Effector CD4-positive, alpha-beta T cell (primary cell): ENCODE results near the gene ERC2.

Experiments
- DNase-seq: peaks from one replicate; pipeline ENCODE4 v3.0.0-alpha.2; 2020

The ERC2 gene

DNA sequence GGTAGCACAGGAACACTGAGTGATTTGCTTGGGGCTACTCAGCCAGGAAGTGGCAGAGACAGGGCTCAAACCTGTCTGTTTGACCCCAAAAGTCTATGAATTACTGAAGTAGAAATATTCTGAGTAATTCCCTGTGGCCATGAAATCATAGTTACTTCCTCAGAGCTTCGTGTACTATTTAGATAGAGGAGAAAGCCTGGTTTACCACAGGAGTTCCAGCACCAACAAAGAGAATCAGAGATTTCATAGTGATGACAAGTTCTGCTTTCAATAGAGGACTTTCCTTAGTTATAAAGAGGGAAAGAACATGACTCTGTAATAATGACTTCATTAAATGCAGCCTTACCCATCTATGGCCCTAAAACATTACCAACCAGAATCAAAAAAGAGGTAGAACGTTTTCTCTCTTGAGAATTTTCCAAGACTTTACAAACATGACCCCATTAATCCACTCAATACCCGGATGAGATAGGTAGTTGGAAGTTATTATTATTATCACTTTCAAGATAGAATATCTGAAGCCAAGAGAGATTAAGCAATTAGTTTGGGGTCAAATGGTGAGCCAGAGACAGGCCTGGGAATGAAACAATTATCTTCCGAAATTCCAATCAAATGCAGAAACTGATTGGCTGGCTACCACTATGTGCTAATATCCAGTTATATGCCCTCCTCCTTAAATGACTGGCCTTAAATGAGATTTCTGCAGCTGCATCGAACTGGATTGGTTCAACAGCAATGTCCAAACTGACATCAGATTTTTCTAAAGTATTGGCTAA is 967.5 kb downstream of the ERC2 start:
- no peak for DNase-seq

GRCh38 chr3:55498520-55498919 is 969.7 kb downstream of the ERC2 start:
- DNase-seq = no peak

GRCh38 chr3:55497250-55497649 is 971.0 kb downstream of the ERC2 start:
- no peak for DNase-seq

- no peak for DNase-seq
Observed at GRCh38 chr3:55494976-55495375, 973.3 kb downstream of the ERC2 start.

DNA sequence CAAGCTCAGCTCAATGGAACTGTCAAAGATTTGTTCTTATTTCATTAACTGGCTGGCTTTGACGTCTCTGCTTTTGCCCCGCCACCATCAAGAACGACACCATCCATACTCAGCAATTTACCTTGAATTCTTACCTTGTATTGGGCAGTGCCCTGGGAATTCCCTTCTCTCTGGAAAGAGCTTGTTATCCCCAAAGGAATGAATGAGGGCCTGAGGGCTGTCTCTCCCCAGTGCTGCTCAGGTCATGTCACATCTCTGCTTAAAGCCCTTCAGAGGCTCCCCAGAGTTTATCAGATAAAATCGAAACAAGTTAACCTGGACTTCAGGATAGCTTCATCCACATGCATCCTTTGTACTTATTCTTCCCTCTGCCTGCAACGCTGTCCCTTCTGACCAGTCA is 975.3 kb downstream of the ERC2 start:
- DNase-seq = no peak

DNA sequence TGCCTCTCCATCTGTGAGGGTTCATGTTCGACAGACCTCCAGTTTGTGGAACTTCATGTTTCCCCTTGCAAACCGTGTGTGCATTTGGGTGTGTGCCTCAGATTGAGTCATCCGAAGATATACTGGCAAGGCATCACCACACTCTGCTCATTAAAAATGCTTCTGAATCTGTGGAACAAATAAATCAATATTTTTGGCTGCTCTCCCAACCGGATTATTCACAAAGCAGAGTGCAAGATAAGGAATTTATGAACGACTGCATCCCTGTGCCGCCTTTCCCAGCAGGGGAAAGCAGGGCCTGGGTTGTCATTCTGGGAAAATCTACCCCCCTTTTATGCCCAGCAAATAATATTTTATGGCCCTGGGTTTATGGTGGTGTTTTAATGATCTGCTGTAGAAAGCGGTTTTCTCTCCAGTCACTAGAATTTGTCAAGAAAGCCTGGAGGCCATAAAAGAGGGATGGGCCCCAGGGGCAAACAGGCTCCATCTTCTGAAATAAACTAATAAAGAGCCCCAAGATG is 976.9 kb downstream of the ERC2 start:
- no peak for DNase-seq

DNA sequence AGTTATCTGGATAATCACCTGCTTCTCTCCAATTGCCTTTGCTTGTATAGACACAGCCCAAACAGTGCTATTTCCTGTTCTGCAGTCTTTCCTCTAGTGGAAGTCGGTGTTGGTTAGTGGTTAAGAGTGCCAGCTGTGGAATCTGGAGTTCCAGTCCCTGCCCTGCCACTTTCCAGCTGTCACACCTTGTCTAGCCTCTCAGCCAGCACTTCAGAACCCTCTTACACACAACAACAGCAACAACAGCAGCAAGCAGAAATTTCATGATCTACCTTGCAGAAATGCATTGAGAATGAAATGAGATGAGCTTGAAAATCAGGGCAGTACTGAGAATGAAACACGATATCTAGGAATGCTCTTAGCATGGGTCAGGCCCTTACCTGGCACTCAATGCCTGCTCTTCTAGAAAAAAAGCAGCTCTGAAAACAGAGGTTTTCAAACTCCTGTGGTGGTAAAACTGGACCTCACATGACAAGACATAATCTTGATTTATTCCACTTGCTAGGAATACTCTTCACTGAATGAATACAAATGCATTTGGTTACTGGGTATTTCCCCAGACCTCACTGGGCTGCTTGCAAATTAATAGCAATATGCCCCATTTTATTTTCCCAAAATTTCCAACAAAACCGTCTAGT is 977.9 kb downstream of the ERC2 start:
- no peak for DNase-seq

DNA sequence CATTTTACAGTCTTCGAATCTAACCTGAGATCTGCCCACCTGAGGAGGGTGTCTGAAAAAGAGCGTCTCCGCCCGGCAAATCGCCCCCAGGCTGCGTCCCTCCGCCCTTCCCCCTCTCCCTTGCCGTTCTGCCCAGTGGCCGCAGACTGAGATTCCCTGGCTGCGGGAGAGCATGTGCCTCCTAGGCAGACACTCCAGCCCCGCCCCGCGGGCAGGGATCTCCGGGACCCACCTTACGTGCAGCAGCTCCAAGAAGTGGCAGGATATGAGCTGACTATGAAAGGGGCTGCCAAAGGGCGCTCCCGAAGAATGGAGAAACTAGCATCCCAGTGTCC is 978.5 kb downstream of the ERC2 start:
- DNase-seq = no peak

- no peak for DNase-seq
Observed at GRCh38 chr3:55488398-55489055, 979.7 kb downstream of the ERC2 start.

- no peak for DNase-seq
Observed at GRCh38 chr3:55487381-55488241, 980.7 kb downstream of the ERC2 start.

DNA sequence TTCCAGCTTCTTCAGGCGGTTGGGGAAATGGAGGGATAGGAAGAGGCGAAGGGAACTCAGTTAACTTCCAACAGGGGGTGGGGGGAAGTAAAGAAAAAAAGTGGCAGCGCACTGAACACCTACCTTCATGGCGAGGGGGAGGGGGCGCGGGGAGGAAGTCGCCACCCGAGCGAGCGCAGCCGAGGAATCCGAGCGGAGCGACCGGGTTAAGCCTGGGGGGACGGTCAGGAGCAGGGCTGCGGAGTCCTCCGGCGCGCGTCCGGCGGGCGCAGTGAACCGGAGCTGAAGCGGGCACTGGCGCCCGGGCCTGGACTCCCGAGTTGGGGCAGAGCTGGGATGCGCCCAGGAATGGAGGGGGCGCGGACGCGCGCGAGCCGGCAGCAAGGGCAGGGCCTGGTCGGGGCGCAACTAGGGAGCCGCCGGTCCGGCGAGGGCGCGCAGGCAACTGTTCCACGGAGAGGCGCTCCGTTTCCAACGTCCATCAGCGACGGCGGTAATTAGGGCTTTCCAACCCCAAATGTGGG is 981.3 kb downstream of the ERC2 start, which contains the start of gene WNT5A:
Gene WNT5A (minus strand): TSS at position 450 of the 524 bp plus-strand sequence. CDS start 321 bp downstream, at position 129.
- no peak for DNase-seq

DNA sequence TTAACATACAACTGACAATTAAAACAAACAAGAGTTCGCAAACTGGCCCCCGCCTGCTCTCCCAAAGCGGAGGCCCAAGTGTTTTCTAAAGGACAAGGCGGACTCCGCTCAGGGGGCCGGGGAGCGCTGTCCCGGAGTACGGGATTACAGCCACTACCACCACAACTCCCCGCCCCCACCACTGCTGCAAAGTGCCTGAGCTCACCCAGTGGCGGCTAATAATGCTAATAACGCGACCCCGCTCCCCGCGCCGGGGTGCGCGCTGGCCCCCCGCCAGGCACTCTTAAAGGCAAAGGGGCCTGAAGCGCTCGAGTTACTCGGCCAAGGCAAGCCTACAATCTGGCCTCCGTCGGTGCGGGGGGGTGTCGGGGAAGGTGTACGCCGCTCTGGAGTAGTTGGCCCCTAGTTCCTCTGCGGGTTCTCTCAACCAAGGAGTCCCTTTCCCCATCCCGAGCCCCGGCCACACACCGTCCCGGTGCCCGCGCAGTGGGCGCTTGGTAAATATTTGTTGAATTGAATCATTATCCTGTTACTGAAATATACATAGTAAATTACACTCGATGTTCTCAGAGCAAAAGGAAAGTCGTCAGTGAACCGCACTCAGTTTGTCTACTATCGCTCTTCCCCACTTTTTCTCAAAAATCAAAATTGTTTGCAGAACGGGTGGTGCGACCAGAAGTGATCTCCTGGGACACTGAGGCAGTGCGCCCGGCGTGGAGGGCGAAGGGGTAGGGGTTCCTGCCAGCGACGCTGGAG is 982.0 kb downstream of the ERC2 start:
- no peak for DNase-seq

- no peak for DNase-seq
Observed at GRCh38 chr3:55484801-55485791, 983.2 kb downstream of the ERC2 start.

DNA sequence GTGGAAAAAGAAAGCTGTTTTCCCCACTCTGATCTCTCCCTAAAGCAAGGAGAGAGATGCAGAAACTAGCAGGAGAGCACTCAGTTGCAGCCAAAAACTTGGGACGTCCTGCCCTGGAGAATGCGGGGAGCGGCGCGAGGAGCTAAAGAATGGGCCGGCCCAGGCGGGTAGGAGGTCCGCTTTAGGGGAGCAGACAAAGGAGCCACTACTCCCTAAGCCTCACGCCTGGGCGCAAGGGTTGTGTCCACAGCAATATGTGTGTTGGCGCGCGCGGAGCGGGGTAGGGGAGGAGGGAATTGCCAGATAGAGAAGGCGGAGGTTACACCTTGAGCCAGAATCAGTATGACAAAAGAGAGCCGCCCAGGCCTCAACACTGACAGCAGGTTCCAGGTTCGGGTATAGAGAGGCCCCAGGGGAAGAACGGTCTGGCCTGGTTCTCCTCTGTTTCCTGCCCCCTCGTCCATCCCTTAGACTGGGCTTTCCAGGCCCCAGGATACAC is 984.0 kb downstream of the ERC2 start:
- DNase-seq = no peak

- DNase-seq = no peak
Observed at GRCh38 chr3:55483196-55484095, 984.8 kb downstream of the ERC2 start.

DNA sequence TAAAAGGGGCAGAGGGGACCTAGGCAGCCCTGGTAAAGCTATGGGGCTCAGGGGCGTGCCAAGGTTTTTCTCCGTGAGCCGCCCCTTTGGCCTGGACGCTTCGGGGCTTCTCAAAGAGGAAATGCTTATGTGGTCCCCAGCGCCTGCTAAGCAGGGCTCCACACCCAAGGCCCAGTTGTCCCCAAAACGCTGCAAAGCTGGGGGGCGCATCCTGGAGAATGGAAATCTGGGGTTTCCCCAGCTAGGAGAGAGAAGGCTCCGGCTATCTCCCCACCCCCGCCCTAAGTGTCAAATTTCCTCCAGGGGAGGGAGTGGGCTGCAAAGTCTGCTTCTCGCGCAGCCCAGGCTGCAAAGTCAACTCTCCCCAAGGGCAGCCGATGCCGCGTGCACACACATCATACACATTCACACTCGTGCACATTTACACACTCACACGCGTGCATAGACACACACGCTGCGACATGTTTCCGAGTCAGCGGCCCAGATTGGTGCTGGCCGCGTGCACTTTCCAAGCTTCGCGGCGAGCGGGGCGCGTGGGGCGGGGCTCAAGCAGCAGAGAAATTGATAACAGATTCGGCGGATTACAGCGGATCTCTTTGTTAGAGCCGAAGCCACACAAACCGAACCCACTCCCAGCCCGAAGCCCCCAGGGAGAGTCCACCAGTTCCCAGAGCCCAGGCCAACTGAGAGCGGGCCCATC is 985.6 kb downstream of the ERC2 start:
- DNase-seq = no peak

GRCh38 chr3:55481744-55482495 is 986.3 kb downstream of the ERC2 start:
- no peak for DNase-seq
